ENCODE measurements around the gene MPHOSPH10. TPM values are rescaled to one million over a fixed set of nuclear protein-coding genes. Genes with fewer than 3 reads are reported as not detected.

MPHOSPH10 gene
- polyA plus RNA-seq, 1 donor (not counting 4 experiments of a cell fraction or from before 2014, with no cell fraction given), result 20.3 TPM

DNA sequence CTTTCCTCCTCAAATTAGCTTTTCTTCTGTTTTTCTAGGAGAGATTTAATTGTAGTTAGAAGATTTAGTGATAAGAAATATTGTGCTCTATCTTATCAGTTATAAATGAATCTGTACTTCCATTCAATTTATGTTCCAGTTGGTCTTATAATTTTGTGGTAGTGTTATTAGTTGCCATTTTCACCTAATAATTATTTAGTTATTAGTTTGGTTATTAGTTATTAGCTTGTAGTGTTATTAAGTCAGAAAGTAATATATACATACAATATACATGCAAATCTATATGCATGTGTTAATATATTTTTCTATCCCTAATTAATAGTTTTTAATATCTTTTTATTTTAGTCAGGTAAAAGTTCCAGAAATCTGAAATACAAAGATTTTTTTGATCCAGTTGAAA, 3.2 kb downstream of the MPHOSPH10 start:
- no peak overlapping the region for H3K27ac ChIP-seq (ENCODE audit: control insufficient read depth, insufficient read depth, low read length)
- peaks cover 5 to 10% of the 10 kb centered on the region in 2 experiments for H3K36me3 ChIP-seq (ENCODE audit: control insufficient read depth in 2 of 2, extremely low read depth in 1 of 2, insufficient read depth in 2 of 2, low read length in 2 of 2)
- H3K79me2 ChIP-seq (ENCODE audit: control insufficient read depth, insufficient read depth, low read length), result peaks cover 26% of the 10 kb centered on the region
- TF ChIP-seq, protein P1, sequence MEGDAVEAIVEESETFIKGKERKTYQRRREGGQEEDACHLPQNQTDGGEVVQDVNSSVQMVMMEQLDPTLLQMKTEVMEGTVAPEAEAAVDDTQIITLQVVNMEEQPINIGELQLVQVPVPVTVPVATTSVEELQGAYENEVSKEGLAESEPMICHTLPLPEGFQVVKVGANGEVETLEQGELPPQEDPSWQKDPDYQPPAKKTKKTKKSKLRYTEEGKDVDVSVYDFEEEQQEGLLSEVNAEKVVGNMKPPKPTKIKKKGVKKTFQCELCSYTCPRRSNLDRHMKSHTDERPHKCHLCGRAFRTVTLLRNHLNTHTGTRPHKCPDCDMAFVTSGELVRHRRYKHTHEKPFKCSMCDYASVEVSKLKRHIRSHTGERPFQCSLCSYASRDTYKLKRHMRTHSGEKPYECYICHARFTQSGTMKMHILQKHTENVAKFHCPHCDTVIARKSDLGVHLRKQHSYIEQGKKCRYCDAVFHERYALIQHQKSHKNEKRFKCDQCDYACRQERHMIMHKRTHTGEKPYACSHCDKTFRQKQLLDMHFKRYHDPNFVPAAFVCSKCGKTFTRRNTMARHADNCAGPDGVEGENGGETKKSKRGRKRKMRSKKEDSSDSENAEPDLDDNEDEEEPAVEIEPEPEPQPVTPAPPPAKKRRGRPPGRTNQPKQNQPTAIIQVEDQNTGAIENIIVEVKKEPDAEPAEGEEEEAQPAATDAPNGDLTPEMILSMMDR (optimal IDR thresholded peaks at IDR 0.05 in 1 of 3, IDR thresholded peaks at IDR 0.05 in 1 of 3, conservative IDR thresholded peaks at IDR 0.05 in 1 of 3; ENCODE audit: extremely low read depth in 1 of 3, insufficient read depth in 2 of 3, low read length in 3 of 3), result no peak
- no peak for TF ChIP-seq EZH2 (IDR thresholded peaks at IDR 0.05; ENCODE audit: low read length)
- H3K9me1 ChIP-seq (ENCODE audit: control insufficient read depth, extremely low read depth, insufficient read depth, low read length), result no peaks in the 10 kb centered on the region
- no peak overlapping the region for H3K4me2 ChIP-seq (ENCODE audit: control insufficient read depth, extremely low read depth, insufficient read depth, low read depth, low read length)
- no peak overlapping the region for H3K9ac ChIP-seq (ENCODE audit: control insufficient read depth, extremely low read depth, insufficient read depth, low read length)
- H4K20me1 ChIP-seq (ENCODE audit: control insufficient read depth, extremely low read depth, insufficient read depth, low read length), result no peaks in the 10 kb centered on the region
- H2AFZ ChIP-seq (ENCODE audit: control insufficient read depth, low read length), result no peak overlapping the region
- no peaks in the 10 kb centered on the region for H3K9me3 ChIP-seq (ENCODE audit: control insufficient read depth, low read depth, low read length)
- no peaks in the 10 kb centered on the region for H3K27me3 ChIP-seq (ENCODE audit: control insufficient read depth, extremely low read depth, insufficient read depth, low read length)
- DNase-seq (ENCODE audit: low read depth, low spot score) (no peak), FAIRE-seq (no peak)
- no peak overlapping the region for H3K4me3 ChIP-seq (ENCODE audit: control insufficient read depth in 2 of 3, extremely low read depth in 1 of 3, insufficient read depth in 2 of 3, low read depth in 1 of 3, low read length in 3 of 3)
- H3K4me1 ChIP-seq (ENCODE audit: control insufficient read depth, extremely low read depth, insufficient read depth, low read length), result peaks cover 10% of the 10 kb centered on the region
- dilution Hi-C loops (cut with MboI; ENCODE audit: extremely low pct_ligation_motif_present, low sequenced_read_pairs), result no loop called here

DNA sequence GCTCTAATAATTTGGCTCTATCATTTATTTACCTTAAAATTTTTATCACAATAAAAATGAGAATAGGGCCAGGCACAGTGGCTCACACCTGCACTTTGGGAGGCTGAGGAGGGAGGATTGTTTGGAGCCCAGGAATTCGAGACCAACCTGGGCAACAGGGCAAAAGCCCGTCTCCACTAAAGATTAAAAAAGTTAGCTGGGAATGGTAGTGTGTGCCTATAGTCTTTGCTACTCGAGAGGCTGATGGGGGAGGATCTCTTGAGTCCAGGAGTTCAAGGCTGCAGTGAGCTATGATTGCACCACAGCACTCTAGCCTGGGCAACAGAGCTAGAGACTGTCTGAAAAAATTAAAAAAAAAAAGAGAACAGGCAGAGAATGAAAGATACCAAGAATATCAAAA, 5.7 kb downstream of the MPHOSPH10 start:
- Histone ChIP-seq H3K4me2 (ENCODE audit: control insufficient read depth, extremely low read depth, insufficient read depth, low read depth, low read length) (no peak overlapping the region), H3K9me1 (ENCODE audit: control insufficient read depth, extremely low read depth, insufficient read depth, low read length) (no peaks in the 10 kb centered on the region), H3K4me3 (ENCODE audit: control insufficient read depth in 2 of 3, extremely low read depth in 1 of 3, insufficient read depth in 2 of 3, low read depth in 1 of 3, low read length in 3 of 3) (no peak overlapping the region), H4K20me1 (ENCODE audit: control insufficient read depth, extremely low read depth, insufficient read depth, low read length) (no peaks in the 10 kb centered on the region), H3K79me2 (ENCODE audit: control insufficient read depth, insufficient read depth, low read length) (peaks cover 18% of the 10 kb centered on the region), H3K9ac (ENCODE audit: control insufficient read depth, extremely low read depth, insufficient read depth, low read length) (no peak overlapping the region), H3K27ac (ENCODE audit: control insufficient read depth, insufficient read depth, low read length) (no peak overlapping the region), H3K36me3 (ENCODE audit: control insufficient read depth in 2 of 2, extremely low read depth in 1 of 2, insufficient read depth in 2 of 2, low read length in 2 of 2) (peaks cover 14% of the 10 kb centered on the region in 2 experiments), H3K27me3 (ENCODE audit: control insufficient read depth, extremely low read depth, insufficient read depth, low read length) (no peaks in the 10 kb centered on the region), H3K9me3 (ENCODE audit: control insufficient read depth, low read depth, low read length) (no peaks in the 10 kb centered on the region), H3K4me1 (ENCODE audit: control insufficient read depth, extremely low read depth, insufficient read depth, low read length) (peaks cover 10% of the 10 kb centered on the region), H2AFZ (ENCODE audit: control insufficient read depth, low read length) (no peak overlapping the region)
- dilution Hi-C loops (cut with MboI; ENCODE audit: extremely low pct_ligation_motif_present, low sequenced_read_pairs), result no loop called here
- DNase-seq (ENCODE audit: low read depth, low spot score) (no peak), FAIRE-seq (no peak)
- TF ChIP-seq, protein P1 (optimal IDR thresholded peaks at IDR 0.05 in 1 of 3, IDR thresholded peaks at IDR 0.05 in 1 of 3, conservative IDR thresholded peaks at IDR 0.05 in 1 of 3; ENCODE audit: extremely low read depth in 1 of 3, insufficient read depth in 2 of 3, low read length in 3 of 3), result no peak
- no peak for TF ChIP-seq EZH2 (IDR thresholded peaks at IDR 0.05; ENCODE audit: low read length)

Measured in keratinocyte (primary cell).